ENCODE results near the gene SUPT6H.

The SUPT6H gene

GRCh38 chr17:28751600-28752366 lies 89.8 kb downstream of the SUPT6H start:
- peaks cover 12% of the 10 kb centered on the region for H3K4me1 ChIP-seq (ENCODE audit: control insufficient read depth, insufficient read depth, low read length)
- no peak overlapping the region for H3K9ac ChIP-seq (ENCODE audit: low read length)
- no peaks in the 10 kb centered on the region for H3K27me3 ChIP-seq (replicated peaks; ENCODE audit: control insufficient read depth, insufficient read depth, low read length)
- no peak overlapping the region for H3K4me3 ChIP-seq (ENCODE audit: low read length)
- DNase-seq (ENCODE audit: low read depth) = no peak
- peaks cover 36% of the 10 kb centered on the region for H3K36me3 ChIP-seq (ENCODE audit: control insufficient read depth, insufficient read depth, low read length, severe bottlenecking)
- no peaks in the 10 kb centered on the region for H3K9me3 ChIP-seq (ENCODE audit: control insufficient read depth, low read length)
